Effector memory CD4-positive, alpha-beta T cell (primary cell): ENCODE measurements around the gene NACC2.
"Not testable (repeated sequence)": the region's sequence is repeated elsewhere in the genome, so short reads cannot be mapped to it uniquely, and the experiment has no call there.

Source experiments
- DNase-seq, 3 donors: peaks; one replicate each; pipeline ENCODE4 v3.0.0-alpha.2; 2020
- H3K27ac ChIP-seq: 2 replicates; pipeline ENCODE4 v1.7.0; 2013; ENCODE audit warnings: mild to moderate bottlenecking, low read length, moderate library complexity; ENCODE audit not compliant: insufficient read depth, poor library complexity, severe bottlenecking
- H3K27me3 ChIP-seq: replicated peaks from 2 replicates; pipeline ENCODE4 v1.7.0; 2013; ENCODE audit warnings: mild to moderate bottlenecking, low read length; ENCODE audit not compliant: insufficient read depth, control insufficient read depth, poor library complexity, severe bottlenecking
- H3K36me3 ChIP-seq: 2 replicates; pipeline ENCODE4 v1.7.0; 2013; ENCODE audit warnings: mild to moderate bottlenecking, low read length, moderate library complexity; ENCODE audit not compliant: control insufficient read depth, insufficient read depth
- H3K4me1 ChIP-seq: 2 replicates; pipeline ENCODE4 v1.7.0; 2013; ENCODE audit warnings: low read length, mild to moderate bottlenecking; ENCODE audit not compliant: control insufficient read depth, insufficient read depth, poor library complexity, severe bottlenecking
- H3K4me3 ChIP-seq: 2 replicates; pipeline ENCODE4 v1.7.0; 2013; ENCODE audit warnings: low read length, low read depth, mild to moderate bottlenecking; ENCODE audit not compliant: insufficient read depth, poor library complexity, severe bottlenecking
- H3K9me3 ChIP-seq: 2 replicates; pipeline ENCODE4 v1.7.0; 2013; ENCODE audit warnings: mild to moderate bottlenecking, low read length, moderate library complexity; ENCODE audit not compliant: control insufficient read depth

NACC2 gene

GRCh38 chr9:136062657-136063439 is 32.2 kb downstream of the NACC2 start:
- H3K27me3 ChIP-seq, result no peaks in the 10 kb centered on the region
- no peak for DNase-seq
- no peak overlapping the region for H3K27ac ChIP-seq
- H3K4me3 ChIP-seq, result no peak overlapping the region
- no peaks in the 10 kb centered on the region for H3K4me1 ChIP-seq
- H3K36me3 ChIP-seq, result peaks cover 4% of the 10 kb centered on the region
- no peaks in the 10 kb centered on the region for H3K9me3 ChIP-seq

GRCh38 chr9:136061916-136062315 is 33.2 kb downstream of the NACC2 start:
- not testable (repeated sequence) for H3K27me3 ChIP-seq, DNase-seq, H3K4me1 ChIP-seq, H3K36me3 ChIP-seq, H3K9me3 ChIP-seq, H3K4me3 ChIP-seq, H3K27ac ChIP-seq

GRCh38 chr9:136061405-136061804 is 33.7 kb downstream of the NACC2 start:
- peaks cover 4% of the 10 kb centered on the region for H3K36me3 ChIP-seq
- no peaks in the 10 kb centered on the region for H3K9me3 ChIP-seq
- H3K4me1 ChIP-seq, result no peaks in the 10 kb centered on the region
- DNase-seq, result no peak
- H3K27me3 ChIP-seq, result no peaks in the 10 kb centered on the region
- H3K27ac ChIP-seq, result no peak overlapping the region
- no peak overlapping the region for H3K4me3 ChIP-seq

- no peak for DNase-seq
- Histone ChIP-seq H3K36me3 (peaks cover 4% of the 10 kb centered on the region), H3K27ac (no peak overlapping the region), H3K4me3 (no peak overlapping the region), H3K4me1 (no peaks in the 10 kb centered on the region), H3K27me3 (peaks cover under 1% of the 10 kb centered on the region), H3K9me3 (no peaks in the 10 kb centered on the region)
Observed at GRCh38 chr9:136060671-136061371, 34.3 kb downstream of the NACC2 start.

- peaks cover 5% of the 10 kb centered on the region for H3K27me3 ChIP-seq
- no peaks in the 10 kb centered on the region for H3K9me3 ChIP-seq
- no peak for DNase-seq
- H3K36me3 ChIP-seq, result peaks cover 4% of the 10 kb centered on the region
- H3K4me3 ChIP-seq, result no peak overlapping the region
- peaks cover 4% of the 10 kb centered on the region for H3K4me1 ChIP-seq
- H3K27ac ChIP-seq, result no peak overlapping the region
Observed at GRCh38 chr9:136059851-136060670, 35.0 kb downstream of the NACC2 start.

- DNase-seq, result no peak
- no peak overlapping the region for H3K4me3 ChIP-seq
- no peak overlapping the region for H3K27ac ChIP-seq
- no peaks in the 10 kb centered on the region for H3K9me3 ChIP-seq
- H3K27me3 ChIP-seq, result peaks cover 5% of the 10 kb centered on the region
- H3K4me1 ChIP-seq, result peaks cover 5% of the 10 kb centered on the region
- peaks cover 4% of the 10 kb centered on the region for H3K36me3 ChIP-seq
Observed at GRCh38 chr9:136059321-136059791, 35.7 kb downstream of the NACC2 start.

GRCh38 chr9:136058801-136059302 is 36.2 kb downstream of the NACC2 start:
- Histone ChIP-seq H3K9me3 (no peaks in the 10 kb centered on the region), H3K4me1 (peaks cover 5% of the 10 kb centered on the region), H3K4me3 (no peak overlapping the region), H3K27ac (no peak overlapping the region), H3K36me3 (peaks cover 4% of the 10 kb centered on the region), H3K27me3 (peaks cover 5% of the 10 kb centered on the region)
- DNase-seq, result no peak

GRCh38 chr9:136058084-136058483 is 37.0 kb downstream of the NACC2 start:
- H3K27me3 ChIP-seq, result peaks cover 5% of the 10 kb centered on the region
- H3K36me3 ChIP-seq, result peaks cover 4% of the 10 kb centered on the region
- no peaks in the 10 kb centered on the region for H3K9me3 ChIP-seq
- no peak for DNase-seq
- peaks cover 5% of the 10 kb centered on the region for H3K4me1 ChIP-seq
- no peak overlapping the region for H3K4me3 ChIP-seq
- H3K27ac ChIP-seq, result no peak overlapping the region

GRCh38 chr9:136057236-136058081 is 37.6 kb downstream of the NACC2 start:
- Histone ChIP-seq H3K27me3 (peaks cover 5% of the 10 kb centered on the region), H3K9me3 (no peaks in the 10 kb centered on the region), H3K4me3 (no peak overlapping the region), H3K27ac (no peak overlapping the region), H3K36me3 (peaks cover 4% of the 10 kb centered on the region), H3K4me1 (peaks cover 8% of the 10 kb centered on the region)
- DNase-seq, result no peak
